GM19099 (cell line): Measurements from ENCODE around the gene WDR91.

Source experiments
- POLR2A ChIP-seq: IDR thresholded peaks from 3 replicates; pipeline ENCODE4 v1.6.1; 2011; ENCODE audit warnings: low read depth; ENCODE audit not compliant: insufficient read length; ENCODE audit errors: extremely low read depth

The WDR91 gene

DNA sequence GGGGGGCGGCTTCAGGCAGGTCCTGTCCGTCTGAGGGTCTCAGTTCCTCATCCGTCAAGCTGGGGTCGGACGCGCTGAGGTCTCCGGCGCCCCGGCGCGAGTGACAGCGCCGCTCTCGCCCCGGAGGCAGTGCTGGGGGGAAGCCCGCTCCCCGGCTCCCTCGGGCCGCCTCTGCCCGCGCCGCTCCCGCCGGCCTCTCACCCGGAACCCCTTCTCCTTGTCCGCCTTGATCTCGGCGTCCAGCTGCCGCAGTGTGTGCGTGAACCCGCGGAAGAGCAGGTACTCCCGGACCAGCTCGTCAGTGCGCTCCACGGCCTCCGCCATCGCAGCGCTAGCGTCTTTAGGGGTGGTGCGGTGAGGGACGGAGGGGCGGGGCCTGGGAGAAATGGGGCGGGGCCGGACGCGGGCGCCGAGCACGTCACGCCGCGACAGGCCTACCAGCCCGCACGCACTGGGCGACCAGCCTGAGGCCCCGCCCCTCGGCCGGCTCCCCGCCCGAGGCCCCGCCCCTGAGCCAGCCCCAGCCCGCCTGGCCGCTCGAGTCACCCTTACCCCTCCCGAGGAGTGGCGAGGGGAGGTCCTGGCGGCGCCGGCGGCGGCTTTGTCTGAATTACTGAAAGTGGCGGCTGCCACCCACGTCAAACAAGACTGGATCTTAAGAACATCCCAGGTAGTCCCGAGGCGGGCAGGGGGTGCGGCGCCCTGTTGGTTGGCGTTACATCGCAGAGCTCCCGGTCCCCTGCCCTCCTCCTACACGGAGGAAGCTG, at the start of gene WDR91:
Gene WDR91 (minus strand): TSS at position 348 of the 767 bp plus-strand sequence. CDS start 24 bp downstream, at position 324.
- peak; percentile 86 for TF ChIP-seq POLR2A

DNA sequence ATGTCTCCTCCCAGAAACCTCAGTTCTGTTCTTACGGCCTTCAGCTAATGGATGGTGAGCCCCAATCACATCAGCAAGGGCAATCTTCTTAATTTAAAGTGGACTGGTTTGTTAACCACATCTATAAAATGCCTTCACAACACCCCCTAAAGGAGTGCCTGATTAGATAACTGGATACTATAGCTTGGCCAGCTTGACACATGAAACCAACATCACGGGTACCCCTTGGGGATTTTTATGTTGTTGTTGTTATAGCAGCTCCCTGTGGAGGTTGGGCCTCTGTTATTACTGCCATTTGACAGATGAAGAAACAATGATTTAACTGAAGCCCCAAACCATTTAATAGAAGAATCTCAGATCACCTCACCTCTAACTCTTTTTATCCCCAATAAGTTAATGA, 49.1 kb upstream of the WDR91 start:
- no peak for TF ChIP-seq POLR2A

DNA sequence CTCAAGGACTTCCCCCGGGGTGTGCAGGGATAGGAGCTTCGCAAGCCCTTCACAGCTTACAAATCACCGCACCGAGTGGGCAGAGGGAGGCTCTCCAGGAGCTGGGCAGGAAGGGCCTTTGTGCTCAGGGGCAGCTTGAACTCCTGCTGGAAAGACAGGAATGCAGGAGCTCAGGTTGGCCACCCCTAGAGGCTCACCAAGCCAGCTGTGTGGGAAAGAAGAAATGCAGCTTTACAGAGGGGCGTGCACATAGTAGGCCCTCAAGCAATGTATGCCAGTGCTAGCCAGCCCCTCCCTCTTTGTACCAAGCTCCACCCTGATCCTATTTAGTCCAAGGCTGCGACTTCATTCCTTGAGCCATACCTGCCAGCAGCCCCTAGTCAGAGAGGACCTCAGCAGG, 48.4 kb upstream of the WDR91 start:
- TF ChIP-seq POLR2A, result no peak

DNA sequence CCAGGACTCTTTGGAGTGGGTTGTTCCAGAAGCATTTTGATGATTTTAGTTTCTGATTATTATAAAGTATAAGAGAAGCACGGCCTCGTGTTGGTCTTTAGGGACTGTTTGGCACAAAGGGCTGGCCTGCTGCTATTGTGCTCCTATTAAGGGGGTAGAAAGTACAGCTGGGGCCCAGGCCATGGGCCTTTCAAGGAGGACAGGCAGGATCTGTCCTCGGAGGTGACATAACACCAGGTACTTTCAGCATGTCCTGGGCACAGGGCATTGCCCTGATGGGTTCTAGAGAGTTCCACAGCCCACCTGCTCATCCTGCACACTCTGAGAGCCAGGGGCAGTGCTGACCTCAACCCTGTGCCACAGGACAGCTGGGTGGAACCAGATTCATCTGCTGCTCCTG, 47.3 kb upstream of the WDR91 start:
- TF ChIP-seq POLR2A, result no peak

DNA sequence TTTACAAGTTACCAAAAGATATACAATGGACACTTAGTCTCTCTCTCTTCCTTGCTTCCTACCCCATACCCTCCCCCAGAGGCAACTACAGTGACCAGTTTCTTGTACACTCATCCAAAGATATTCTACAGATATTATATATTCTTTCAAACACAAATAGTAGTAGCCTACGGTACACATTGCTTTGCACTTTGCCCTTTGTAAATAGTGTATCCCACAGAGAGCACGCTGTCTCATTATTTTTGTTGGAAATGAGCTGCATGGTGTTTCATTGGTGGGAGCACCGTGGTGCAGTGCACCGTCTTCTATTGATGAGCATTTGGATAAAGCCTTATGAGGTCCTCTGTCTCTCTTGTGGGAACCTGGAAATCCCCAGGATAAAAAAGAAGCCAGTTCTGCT, 46.5 kb upstream of the WDR91 start:
- no peak for TF ChIP-seq POLR2A

DNA sequence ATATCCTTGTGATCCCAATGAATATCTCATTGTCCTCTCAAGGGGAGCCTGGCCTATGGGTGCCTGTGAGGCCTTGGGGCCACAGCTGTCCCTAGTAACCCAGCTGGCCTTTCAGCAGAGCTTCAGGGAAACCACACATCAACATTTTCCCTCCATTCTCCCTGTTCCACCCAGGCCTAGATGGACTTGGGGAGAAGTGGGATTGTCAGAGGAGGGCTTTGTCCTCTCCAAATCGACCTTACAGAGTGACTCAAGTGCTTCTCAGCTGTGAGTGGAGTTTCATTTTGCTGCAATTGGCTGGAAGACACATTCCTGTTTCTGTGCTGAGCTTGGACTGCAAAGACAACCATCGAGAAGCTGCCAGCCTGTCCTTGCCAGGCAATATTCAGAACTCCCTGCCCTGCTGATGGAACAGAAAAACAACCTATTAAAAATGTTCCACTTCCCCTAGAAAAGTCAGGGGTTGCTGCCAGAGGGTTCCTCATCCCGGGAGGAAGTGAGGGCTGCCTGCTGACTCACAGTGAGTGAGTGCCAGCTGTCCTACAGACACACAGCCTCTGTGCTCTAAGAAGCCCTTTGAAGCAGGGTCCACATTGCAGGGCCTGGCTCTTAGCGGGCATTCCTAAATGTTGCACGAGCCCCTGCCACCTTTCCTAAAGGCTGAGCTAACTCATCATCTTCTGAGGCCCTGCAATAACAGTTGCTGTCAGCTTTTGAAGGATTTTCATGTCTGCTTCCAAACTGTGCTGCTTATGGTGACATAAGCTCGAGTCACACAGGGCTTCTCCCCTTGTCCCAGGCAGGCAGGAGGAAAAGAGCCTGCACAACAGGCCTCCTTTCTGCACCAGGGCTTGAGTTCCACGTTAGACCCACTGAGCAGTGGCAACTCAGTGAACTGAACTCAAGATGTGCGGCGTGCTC, 42.8 kb upstream of the WDR91 start:
- TF ChIP-seq POLR2A, result no peak

DNA sequence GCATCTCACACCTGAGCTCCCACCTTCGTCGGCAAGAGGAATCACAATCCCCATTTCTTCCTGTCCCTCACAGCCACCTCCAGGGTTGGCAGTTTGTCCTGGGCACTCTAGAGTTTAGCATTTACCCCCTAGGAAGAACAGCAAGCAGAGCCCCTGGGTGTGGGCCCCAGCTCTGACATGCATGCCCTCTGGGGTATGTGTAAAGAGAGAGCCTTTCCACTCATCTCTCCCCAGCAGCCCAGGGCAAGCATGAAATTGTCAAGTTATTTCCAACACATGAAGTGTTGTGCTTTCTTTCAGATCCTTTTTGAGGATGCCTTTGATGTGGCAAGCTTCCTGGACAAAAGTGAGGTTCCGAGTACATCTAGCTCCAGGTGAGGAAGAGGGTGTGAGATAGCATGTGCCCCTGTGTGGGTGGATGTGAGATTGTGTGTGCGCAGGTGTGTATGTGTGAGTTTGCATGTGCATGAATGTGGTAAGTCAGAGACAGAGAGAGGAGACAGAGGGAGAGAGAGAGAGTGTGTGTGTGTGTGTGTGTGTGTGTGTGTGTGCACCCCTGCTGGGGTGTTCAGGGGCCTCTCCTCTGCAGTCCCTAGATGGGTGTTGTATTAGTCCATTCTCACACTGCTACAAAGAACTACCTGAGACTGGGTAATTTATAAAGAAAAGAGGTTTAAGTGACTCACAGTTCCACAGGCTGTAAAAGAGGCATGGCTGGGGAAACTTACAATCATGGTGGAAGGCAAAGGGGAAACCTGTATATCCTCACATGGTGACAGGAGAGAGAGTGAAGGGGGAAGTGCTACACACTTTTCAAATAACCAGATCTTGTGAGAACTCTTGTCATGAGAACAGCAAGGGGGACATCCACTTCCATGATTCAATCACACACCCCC, 40.4 kb upstream of the WDR91 start:
- TF ChIP-seq POLR2A, result no peak

DNA sequence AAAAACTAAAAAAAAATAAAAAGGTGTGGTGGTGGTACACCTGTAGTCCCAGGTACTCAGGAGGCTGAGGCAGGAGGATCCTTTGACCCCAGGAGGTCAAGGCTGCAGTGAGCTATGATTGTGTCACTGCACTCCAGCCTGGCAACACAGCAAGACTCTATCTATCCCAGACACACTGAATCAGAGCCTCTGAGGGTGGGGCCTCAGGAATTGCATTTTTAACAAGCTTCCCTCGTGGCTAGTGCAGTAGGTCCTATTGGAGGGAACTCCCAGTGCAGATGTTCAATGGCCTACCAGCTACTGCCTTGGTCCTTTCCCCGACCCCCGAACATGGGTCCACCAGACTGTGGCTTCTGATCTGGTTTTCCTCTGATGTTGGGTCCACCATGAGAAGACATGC, 37.2 kb upstream of the WDR91 start:
- no peak for TF ChIP-seq POLR2A

DNA sequence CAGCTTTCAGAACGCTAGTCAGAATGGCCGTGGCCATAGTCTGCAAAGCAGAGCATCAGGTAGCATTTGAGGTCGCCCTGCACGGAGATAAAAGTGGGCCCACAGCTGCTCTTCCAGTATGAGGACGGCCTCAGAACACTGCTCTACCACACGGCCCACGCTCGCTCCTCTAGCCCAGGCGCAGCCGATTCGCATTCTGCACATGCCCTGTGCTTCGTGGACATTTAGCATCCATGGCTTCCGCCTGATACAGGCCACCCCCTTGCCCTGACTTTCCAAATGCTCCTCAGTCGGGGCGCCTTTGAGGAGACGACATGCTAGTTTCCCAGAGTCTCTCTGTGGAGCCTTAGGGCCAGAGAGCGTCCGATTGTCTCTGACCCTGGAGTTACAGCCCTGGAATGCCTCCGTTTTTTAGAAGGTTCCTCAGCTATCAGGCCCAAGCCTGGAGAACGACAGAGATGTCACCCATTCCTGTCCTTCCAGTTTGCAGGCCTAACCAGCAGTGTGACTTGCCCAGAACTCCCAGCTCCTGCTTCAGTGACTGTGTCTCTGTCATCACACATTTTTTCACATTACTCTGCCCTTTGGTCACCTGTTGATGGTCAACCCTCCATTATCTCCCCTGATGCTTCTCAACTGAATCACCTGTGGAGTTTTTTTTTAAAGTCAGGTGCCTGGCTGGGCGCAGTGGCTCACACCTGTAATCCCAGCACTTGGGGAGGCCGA, 36.6 kb upstream of the WDR91 start:
- no peak for TF ChIP-seq POLR2A

DNA sequence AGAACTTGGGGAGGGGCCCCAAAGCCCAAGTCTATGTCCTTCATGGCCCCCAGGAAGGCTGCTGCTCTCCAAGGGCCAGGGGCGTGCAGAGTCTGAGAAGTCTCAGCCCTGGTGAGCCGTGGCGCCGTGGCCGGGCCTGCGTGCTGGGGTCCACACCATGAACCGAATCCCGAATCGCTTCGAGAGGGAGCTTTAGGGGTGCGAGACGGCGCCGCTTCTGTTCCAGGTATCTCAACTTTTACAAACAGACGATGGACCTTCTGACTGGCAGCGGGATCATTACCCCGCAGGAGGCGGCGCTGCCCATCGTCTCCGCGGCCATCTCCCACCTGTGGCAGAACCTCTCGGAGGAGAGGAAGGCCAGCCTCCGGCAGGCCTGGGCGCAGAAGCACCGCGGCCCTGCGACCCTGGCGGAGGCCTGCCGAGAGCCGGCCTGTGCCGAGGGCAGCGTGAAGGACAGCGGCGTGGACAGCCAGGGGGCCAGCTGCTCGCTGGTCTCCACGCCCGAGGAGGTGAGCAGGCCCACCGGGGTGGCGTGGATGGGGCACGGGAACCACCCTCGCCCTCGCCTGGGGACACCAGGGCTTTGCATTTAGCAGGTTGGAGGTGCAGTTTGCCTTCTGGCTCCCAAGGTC, 35.0 kb upstream of the WDR91 start:
- TF ChIP-seq POLR2A, result no peak

DNA sequence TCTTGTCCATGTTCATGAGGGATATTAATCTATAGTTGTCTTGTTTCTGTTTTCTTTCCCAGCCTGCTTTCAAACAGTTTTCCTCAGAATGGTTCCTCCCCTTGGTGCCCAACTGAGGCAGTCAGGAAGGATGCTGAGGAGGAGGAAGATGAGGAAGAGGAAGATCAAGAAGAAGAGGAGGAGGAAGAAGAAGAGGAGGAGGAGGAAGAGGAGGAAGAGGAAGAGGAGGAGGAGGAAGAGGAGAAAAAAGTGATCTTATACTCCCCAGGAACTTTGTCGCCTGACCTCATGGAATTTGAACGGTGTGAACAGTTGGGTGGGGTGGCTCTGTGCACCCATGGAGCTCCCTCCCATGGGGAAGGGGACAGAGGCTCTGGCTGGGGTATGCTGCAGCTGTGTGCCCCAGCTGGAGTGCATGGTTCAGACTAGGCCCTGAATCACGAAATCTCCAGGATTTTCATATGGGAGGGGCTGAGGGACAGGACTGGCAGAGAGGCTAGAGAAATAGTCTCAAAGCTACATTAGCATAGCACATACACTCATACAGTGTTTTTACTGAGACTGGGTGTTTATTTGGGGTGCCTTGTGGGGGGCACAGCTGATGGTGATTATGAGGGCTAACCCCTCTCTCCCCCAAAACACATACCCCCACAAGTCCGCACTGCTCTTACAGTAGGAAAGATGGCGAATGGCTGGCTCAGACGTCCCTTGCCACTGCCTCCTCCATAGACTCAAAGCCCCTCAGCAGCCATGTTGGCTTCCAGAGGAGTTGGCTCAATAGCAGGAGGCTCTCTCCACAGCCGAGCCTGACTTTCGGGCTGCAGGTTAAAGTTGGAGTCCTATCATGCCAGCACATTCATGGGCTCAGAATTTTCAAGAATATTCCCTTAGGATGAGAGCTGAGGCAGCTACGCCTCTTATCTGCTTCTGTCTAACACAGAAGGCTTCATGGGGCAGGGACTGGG, 34.2 kb upstream of the WDR91 start:
- TF ChIP-seq POLR2A, result no peak

DNA sequence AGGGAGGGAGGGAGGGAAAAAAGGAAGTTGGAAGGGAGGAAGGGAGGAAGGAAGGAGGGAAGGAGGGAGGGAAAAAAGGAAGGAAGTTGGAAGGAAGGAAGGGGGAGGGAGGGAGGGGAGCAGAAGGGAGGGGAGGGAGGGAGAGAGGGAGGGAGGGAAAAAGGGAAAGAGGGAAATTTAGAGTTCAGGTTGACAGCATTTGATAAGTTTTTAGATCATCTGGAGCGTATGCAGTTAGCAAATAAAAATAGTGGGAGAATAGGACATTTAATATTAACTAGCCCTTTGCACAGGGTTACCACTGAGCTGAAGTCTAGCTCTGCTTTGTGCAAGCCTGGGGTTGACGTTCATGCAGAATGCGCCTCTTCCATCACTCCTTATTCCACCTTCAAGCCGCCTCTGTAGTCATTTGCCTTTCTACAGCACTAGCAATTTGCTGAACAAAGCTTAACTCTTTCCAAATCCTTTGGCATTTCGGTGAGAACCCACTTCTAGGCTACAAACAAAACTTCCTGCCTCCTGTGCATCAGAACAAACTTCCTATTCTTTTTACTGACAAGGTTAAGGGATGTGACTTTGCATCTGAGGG, 30.9 kb upstream of the WDR91 start:
- TF ChIP-seq POLR2A, result no peak
